ENCODE data around the gene SCAND1.

The SCAND1 gene

GRCh38 chr20:35910254-35910653, 44.0 kb downstream of the SCAND1 start:
- H3K4me1 ChIP-seq (ENCODE audit: insufficient read depth, low read length) = no peaks in the 10 kb centered on the region
- H3K9me3 ChIP-seq (ENCODE audit: low read length) = no peaks in the 10 kb centered on the region
- no peak overlapping the region for H3K4me3 ChIP-seq (ENCODE audit: low read length)
- H3K27me3 ChIP-seq (ENCODE audit: insufficient read depth, low read length) = no peaks in the 10 kb centered on the region
- no peak overlapping the region for H2AFZ ChIP-seq (ENCODE audit: low read depth, low read length)
- peaks cover 28% of the 10 kb centered on the region for H3K36me3 ChIP-seq (ENCODE audit: insufficient read depth, low read length)

GRCh38 chr20:35909796-35910195, 44.5 kb downstream of the SCAND1 start:
- peaks cover 28% of the 10 kb centered on the region for H3K36me3 ChIP-seq (ENCODE audit: insufficient read depth, low read length)
- H2AFZ ChIP-seq (ENCODE audit: low read depth, low read length) = no peak overlapping the region
- no peaks in the 10 kb centered on the region for H3K9me3 ChIP-seq (ENCODE audit: low read length)
- H3K27me3 ChIP-seq (ENCODE audit: insufficient read depth, low read length) = no peaks in the 10 kb centered on the region
- H3K4me1 ChIP-seq (ENCODE audit: insufficient read depth, low read length) = no peaks in the 10 kb centered on the region
- no peak overlapping the region for H3K4me3 ChIP-seq (ENCODE audit: low read length)

- Histone ChIP-seq H3K4me1 (ENCODE audit: insufficient read depth, low read length) (no peaks in the 10 kb centered on the region), H2AFZ (ENCODE audit: low read depth, low read length) (no peak overlapping the region), H3K4me3 (ENCODE audit: low read length) (no peak overlapping the region), H3K9me3 (ENCODE audit: low read length) (no peaks in the 10 kb centered on the region), H3K36me3 (ENCODE audit: insufficient read depth, low read length) (peaks cover 25% of the 10 kb centered on the region), H3K27me3 (ENCODE audit: insufficient read depth, low read length) (no peaks in the 10 kb centered on the region)
Observed at GRCh38 chr20:35909176-35909575, 45.1 kb downstream of the SCAND1 start.

GRCh38 chr20:35908007-35908406, 46.3 kb downstream of the SCAND1 start:
- no peak overlapping the region for H2AFZ ChIP-seq (ENCODE audit: low read depth, low read length)
- no peaks in the 10 kb centered on the region for H3K4me1 ChIP-seq (ENCODE audit: insufficient read depth, low read length)
- H3K4me3 ChIP-seq (ENCODE audit: low read length) = no peak overlapping the region
- H3K36me3 ChIP-seq (ENCODE audit: insufficient read depth, low read length) = peaks cover 14% of the 10 kb centered on the region
- H3K27me3 ChIP-seq (ENCODE audit: insufficient read depth, low read length) = no peaks in the 10 kb centered on the region
- H3K9me3 ChIP-seq (ENCODE audit: low read length) = peaks cover 5% of the 10 kb centered on the region

GRCh38 chr20:35907017-35907701, 47.1 kb downstream of the SCAND1 start:
- H2AFZ ChIP-seq (ENCODE audit: low read depth, low read length) = no peak overlapping the region
- H3K4me3 ChIP-seq (ENCODE audit: low read length) = no peak overlapping the region
- H3K36me3 ChIP-seq (ENCODE audit: insufficient read depth, low read length) = peaks cover 10% of the 10 kb centered on the region
- H3K27me3 ChIP-seq (ENCODE audit: insufficient read depth, low read length) = no peaks in the 10 kb centered on the region
- H3K4me1 ChIP-seq (ENCODE audit: insufficient read depth, low read length) = no peaks in the 10 kb centered on the region
- H3K9me3 ChIP-seq (ENCODE audit: low read length) = peaks cover 5% of the 10 kb centered on the region

- Histone ChIP-seq H3K9me3 (ENCODE audit: low read length) (peaks cover 5% of the 10 kb centered on the region), H3K36me3 (ENCODE audit: insufficient read depth, low read length) (peaks cover 12% of the 10 kb centered on the region), H2AFZ (ENCODE audit: low read depth, low read length) (no peak overlapping the region), H3K4me3 (ENCODE audit: low read length) (no peak overlapping the region), H3K27me3 (ENCODE audit: insufficient read depth, low read length) (no peaks in the 10 kb centered on the region), H3K4me1 (ENCODE audit: insufficient read depth, low read length) (no peaks in the 10 kb centered on the region)
Observed at GRCh38 chr20:35904982-35905663, 49.2 kb downstream of the SCAND1 start.

GRCh38 chr20:35903843-35904242, 50.5 kb downstream of the SCAND1 start:
- Histone ChIP-seq H3K9me3 (ENCODE audit: low read length) (peaks cover 5% of the 10 kb centered on the region), H3K27me3 (ENCODE audit: insufficient read depth, low read length) (no peaks in the 10 kb centered on the region), H3K4me1 (ENCODE audit: insufficient read depth, low read length) (no peaks in the 10 kb centered on the region), H3K4me3 (ENCODE audit: low read length) (no peak overlapping the region), H2AFZ (ENCODE audit: low read depth, low read length) (no peak overlapping the region), H3K36me3 (ENCODE audit: insufficient read depth, low read length) (peaks cover 18% of the 10 kb centered on the region)

Measured in neuron (in vitro differentiated cells).